GM19395 (cell line): Measurements from ENCODE around the gene FCGR2B.
A peak's percentile ranks its signal among the peaks of the same experiment; 100 is the strongest.
"Not testable (repeated sequence)": the region's sequence is repeated elsewhere in the genome, so short reads cannot be mapped to it uniquely, and the experiment has no call there.

Source experiments
- ATAC-seq: cut with Tn5 transposase; IDR thresholded peaks from one replicate; pipeline ENCODE4 v1.9.1; 2021; ENCODE audit warnings: mild to moderate bottlenecking, moderate library complexity; ENCODE audit not compliant: unreplicated experiment

Gene FCGR2B

GRCh38 chr1:161705537-161705936, 42.6 kb downstream of the FCGR2B start:
- peak; percentile 35 for ATAC-seq

GRCh38 chr1:161706113-161706481, 43.2 kb downstream of the FCGR2B start:
- ATAC-seq: no peak

GRCh38 chr1:161706482-161707347, 43.8 kb downstream of the FCGR2B start, which contains the start of gene FCRLA:
Gene FCRLA, plus strand, starts transcription at chr1:161707229. Its CDS starts 36 bp downstream, at chr1:161707265.
- peak; percentile 78 for ATAC-seq

- ATAC-seq: no peak
These were observed 44.6 kb downstream of the FCGR2B start for GRCh38 chr1:161707503-161707902.

GRCh38 chr1:161709373-161709772, 46.4 kb downstream of the FCGR2B start:
- no peak for ATAC-seq

- ATAC-seq: no peak
These were observed 47.6 kb downstream of the FCGR2B start for GRCh38 chr1:161710560-161710959.

- peak; percentile 69 for ATAC-seq
These were observed 55.8 kb downstream of the FCGR2B start for GRCh38 chr1:161718559-161719324.

- peak; percentile 62 for ATAC-seq
These were observed 56.3 kb downstream of the FCGR2B start for GRCh38 chr1:161719325-161719611.

GRCh38 chr1:161720422-161720821, 57.5 kb downstream of the FCGR2B start:
- no peak for ATAC-seq

- ATAC-seq: no peak
These were observed 58.2 kb downstream of the FCGR2B start, which contains the start of gene FCRLB for GRCh38 chr1:161720956-161721737. Gene FCRLB, plus strand, starts transcription at chr1:161721544. Its CDS starts 1,129 bp downstream, at chr1:161722673.

- no peak for ATAC-seq
These were observed 58.9 kb downstream of the FCGR2B start for GRCh38 chr1:161721738-161722343.

- ATAC-seq: no peak
These were observed 59.5 kb downstream of the FCGR2B start for GRCh38 chr1:161722406-161722805.

GRCh38 chr1:161723459-161724141, 60.7 kb downstream of the FCGR2B start:
- ATAC-seq: no peak

- not testable (repeated sequence) for ATAC-seq
These were observed 62.4 kb downstream of the FCGR2B start for GRCh38 chr1:161725258-161725907.

GRCh38 chr1:161725908-161726472, 63.0 kb downstream of the FCGR2B start:
- ATAC-seq: peak; percentile 30

GRCh38 chr1:161726473-161727255, 63.7 kb downstream of the FCGR2B start:
- peak; percentile 59 for ATAC-seq

GRCh38 chr1:161727256-161727924, 64.4 kb downstream of the FCGR2B start:
- peak; percentile 17 for ATAC-seq
